NCI-H345 (cell line): Measurements from ENCODE around the gene PDE6D.

Experiments
- DNase-seq: peaks from one replicate; lab custom pipeline; 2025; lab: John Stamatoyannopoulos, UW

Gene PDE6D

DNA sequence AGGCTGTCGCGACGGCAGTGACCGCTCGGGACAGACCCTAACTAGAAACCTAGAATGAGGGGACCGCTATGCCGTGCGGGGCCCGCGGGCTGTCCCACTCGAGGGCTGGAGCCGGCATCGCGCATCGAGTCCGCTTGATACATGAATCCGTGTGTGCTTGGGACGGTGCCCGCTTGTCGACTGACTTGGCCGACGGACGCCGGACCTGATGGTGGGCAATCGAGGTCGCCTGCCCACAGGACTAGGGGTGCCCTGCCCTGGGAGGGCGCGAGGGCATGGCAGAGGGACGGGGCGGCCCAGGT lies 73.5 kb downstream of the PDE6D start:
- peak; percentile 78 for DNase-seq

DNA sequence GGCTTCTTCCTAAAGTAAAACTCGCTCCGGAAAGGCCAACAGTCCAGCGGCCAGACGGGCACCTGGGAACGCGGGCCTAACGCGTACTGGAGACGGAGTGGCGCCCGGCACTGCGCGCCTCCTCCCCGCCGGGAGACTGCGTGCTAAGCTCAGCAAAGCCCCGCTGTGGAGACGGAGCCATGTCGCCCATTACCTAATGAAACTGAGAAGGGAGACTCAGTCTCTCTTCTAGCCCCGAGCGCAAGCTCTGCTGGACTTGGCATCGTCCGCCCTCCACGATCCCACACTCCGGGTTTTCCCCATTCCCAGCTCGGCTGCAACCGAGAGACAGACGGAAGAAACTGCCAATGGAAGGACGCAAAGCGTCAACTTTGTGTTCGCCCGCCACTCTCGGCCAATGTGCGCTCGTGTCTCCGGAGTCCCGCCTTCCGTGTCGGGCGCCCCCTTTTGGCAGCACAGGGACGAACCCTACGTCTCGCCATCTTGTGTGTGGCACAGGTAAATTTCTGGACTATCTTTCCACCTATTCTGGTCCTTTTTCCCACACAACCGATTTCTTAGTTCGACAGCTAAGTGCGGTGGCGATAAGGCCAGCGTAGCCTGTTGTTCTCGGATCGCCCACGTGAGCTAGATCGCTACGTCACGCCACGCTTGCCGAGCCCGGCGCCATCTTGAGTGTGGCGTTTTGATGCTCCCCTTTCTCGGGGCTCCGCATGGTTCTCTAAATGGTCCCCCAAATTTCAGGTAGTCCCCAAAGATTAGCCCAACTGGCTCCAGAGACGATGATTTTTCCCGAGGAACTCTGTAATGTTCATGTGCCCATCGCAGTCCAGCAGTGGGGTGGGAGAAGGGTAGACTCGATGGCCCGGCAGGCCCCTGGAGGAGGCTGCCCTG lies 74.1 kb downstream of the PDE6D start:
- peak; percentile 99 for DNase-seq

DNA sequence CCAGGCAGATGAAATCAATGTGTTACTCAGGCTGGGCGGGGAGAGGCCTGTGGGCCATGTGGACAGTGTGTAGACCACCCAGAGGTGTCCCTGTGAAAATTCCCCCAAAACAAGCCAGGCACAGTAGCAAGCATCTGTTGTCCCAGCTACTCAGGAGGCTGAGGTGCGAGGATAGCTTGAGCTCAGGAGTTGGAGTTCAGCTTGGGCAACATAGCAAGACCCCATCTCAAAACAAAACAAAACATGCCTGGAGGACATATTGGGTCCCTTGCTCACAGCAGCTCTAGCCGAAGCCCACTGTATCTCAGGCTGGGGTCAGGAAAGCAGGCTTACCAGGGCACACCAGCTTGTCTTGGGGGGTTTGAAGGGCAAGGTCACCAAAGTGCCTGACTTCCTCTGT lies 77.1 kb downstream of the PDE6D start:
- no peak for DNase-seq

DNA sequence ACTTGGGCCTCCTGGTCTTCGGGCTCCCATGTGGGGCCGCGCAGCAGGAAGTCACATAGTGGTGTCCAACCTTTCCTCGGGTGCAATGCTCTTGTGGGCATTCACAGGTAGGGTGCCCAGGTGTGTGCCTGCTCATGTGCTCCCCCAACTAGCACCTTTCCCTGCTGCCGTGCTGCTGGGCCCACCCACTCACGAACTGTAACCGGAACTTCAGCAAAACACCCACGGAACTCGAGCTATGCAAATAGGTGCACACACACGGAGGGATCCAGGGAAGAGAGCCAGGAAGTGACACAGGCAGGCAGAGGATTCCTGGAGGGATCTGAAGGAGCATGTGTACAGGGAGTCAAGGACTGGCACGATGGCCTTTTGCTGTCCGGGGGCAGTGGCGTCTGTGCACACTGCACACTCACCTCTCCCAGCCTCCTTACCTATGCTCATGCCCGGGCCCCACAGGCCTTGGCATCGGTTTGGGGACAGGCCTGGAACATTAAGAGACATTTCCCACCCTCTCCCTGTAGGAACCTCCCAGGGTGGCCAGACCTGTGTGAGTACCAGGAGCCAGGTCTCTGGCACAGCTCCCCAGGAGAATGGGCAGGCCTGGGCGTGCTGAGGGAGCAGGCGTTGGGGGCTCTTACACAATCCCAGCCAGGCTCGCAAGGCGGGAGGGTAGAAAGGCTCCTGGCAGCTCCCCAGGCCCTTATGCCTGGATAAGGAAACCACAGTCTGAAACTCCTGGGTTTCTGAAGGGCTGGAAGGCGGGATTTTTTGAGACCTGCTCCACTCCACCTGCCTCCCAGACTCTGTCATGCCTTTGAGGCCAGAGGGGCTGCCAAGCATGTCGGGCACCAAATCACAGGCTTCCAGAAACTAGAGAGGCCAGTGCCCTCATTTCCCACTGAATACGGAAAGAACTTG lies 79.4 kb downstream of the PDE6D start:
- peak; percentile 79 for DNase-seq

DNA sequence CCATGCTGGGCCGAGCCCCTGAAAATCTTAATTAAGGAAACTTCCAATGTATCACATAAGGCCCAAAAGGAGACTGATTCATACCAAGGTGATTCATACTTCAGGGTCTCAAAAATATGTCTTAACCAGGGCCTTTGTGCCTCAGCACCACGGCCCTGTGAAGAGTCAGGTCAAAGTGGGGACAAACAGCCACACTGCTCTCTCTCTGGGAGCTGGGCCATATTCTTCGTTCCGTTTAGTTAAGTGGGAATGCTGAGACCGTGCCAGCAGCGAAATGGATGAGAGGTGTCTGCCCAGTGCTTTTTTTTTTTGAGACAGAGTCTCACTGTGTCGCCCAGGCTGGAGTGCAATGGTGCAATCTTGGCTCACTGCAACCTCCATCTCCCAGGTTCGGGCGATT lies 82.1 kb downstream of the PDE6D start:
- no peak for DNase-seq

DNA sequence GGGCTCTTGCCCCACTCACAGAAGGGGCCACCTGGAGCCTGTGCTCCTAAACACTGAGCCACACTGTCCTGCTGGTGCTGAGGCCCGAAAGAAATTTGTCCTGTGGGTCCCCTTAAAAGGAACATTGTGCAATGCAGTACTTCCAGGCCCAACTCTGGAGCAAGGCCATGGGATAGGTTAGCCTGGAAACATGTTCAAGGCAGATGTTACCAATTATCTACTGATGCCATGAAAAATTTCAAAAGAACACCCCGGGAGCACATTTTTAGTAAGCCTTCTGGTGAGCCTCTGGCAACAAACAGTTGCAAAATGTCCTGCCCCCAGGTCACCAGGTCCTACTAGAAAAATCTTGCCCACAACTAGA lies 85.1 kb downstream of the PDE6D start:
- no peak for DNase-seq

DNA sequence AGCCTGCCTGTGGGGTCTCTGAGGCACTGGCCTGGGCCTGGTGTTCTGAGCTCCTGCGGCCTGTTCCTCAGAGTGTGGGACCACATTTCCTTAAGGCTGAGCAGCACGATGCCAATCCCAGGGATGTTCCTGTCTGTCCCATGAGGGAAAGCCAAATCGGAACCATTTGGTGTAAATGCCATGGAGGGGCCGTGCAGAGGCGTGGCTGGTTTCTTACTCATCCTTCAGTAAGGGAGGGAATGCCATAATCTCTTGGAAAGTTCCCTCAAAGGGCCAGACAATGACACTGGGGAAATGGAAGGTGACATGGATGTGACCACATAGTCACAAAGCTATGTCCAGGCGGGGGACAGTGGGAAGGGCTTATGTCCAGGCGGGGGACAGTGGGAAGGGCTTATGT lies 87.1 kb downstream of the PDE6D start:
- DNase-seq = no peak

DNA sequence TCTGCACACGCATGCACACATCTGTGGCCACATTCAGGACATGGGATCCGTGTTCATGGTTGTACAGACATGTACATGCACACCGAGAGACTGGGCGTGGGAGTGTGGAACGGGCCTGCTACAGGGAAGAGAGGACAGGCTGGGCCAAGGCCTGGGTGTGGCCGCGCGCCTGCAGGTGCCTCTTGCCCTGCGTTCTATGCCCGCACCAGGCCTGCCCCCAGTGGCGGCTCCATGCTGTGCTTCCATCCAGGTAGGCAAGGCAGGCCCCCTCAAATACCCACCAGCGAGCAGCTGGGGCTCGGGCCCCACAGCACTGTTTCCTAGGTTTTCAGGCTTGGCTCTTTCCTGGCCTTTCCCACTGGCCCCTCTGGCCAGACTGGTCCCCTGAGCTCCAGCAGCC lies 88.2 kb downstream of the PDE6D start:
- DNase-seq = no peak

DNA sequence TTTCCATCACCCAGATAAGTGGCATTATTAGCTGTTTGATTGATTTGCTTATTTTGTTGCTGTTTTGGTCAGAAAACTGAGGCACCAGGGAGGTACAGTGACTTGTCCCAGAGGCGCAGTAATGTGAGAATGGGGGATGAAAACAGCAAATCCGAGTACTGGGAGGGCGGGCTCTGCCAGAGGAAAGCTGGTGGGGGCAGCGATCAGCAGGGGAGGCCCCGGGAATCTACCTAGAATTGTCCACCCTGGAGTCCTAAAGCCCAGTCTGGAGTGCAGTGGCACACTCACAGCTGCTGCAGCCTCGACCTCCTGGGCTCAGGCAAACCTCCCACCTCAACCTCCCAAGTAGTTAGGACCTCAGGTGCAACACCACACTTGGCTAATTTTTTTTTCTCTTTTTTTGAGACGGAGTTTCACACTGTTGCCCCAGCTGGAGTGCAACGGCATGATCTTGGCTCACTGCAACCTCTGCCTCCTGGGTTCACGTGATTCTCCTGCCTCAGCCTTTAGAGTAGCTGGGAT lies 89.8 kb downstream of the PDE6D start:
- DNase-seq = no peak

DNA sequence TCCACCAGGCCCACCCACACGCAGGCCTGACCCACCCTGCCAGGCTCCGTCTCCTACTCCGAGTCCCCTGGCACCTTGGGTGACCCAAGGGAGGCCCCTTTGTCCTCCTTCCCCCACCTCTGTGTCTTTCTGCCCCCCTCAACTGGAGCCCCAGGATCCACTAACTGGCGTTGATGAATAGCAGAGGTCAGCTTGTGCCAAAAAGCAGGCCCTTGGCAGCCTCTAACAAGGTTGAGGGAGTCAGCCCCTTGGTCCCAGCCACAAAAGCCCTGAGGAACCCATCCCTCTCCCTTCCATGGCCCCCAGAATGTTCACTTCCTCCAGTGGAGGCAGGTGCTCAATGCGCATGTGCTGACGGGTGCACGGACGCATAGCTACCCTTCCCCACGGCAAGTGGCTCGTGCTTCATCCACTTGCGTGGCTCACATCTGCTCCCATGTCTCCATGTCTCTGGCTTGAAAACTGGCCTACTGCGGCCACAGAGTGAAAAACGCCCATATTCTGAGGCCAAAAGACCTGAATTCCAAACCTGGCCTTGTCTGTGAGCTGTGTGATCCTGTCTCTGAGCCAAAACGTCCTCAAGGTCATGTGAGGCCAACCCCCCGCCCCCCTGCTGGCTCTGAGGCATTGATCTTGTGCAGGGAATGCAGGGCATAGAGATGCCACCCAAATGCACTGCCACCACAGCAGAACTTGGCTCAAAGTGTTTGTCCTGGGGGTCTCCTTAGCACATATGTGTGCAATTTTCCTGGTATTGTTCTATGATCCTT lies 91.8 kb downstream of the PDE6D start:
- no peak for DNase-seq

DNA sequence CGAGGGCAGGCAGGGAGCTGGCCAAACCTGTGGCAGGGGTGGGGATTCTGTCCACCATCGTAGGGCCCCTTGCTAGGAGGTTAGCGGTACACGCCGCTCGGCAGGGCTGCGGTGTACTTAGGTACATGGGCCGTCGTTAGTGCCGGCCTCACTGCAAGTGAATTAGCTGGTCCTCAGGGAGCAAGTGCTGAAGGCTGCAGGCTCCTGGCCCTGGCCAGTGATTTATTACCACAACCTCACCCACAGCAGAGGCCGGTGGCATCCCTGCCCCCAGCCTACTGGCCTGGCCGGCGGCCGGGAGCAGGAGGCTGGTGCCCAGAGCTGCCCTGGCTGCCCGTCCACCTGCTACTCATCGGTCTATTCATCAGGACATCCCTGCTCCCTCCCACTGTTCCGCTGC lies 92.4 kb downstream of the PDE6D start:
- no peak for DNase-seq

DNA sequence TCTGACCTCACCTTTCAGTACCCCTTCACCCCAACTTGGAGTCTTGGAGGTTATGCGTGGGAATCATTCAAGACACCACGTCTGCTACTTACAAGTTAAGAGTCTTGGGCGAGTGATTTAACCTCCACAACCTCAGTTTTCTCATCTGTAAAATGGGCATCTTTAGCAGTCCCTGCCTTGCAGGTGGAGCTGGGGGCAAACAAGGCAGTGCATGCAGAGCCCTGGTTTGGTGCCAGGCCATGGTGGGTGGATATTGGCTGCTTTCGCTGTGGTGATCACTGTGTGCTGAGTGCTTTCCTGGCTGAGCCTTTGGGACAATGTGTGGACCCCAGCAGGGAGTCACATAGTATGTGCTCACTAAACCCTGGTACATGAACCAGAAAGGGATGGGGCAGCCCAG lies 93.1 kb downstream of the PDE6D start:
- DNase-seq = no peak

DNA sequence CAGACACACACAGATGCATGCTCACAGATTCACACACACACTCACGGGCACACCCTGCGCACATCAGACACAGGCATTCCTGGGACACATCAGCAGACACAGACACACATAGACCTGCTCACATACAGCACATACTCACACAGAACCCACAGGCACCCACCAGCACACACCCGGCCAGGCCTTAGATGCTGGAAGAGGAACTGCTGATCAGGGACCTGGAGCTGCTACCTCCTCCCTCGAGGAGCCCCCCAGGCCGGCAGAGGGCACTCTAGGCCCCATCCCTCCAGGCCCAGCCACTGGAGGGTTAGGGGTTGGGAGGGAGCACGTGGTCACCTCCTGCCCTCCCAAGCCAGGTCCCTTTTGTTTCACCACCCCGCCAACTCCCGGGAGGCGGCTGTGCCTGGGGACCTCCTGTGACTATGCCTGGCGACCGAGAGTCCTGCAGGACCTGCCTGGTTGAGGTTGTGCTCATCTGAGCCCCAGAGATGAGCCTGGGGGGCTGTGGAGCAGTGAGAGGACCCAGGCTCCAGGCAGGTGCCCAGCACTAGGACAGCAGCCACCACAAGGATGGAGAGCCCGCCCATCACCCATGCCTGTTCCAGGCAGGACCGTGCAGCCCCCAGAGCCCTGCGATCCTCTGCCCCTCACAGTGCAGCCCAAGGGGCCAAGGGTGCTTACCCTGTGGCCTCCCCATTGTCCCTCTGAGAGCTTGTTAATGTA lies 93.8 kb downstream of the PDE6D start:
- peak; percentile 46 for DNase-seq

DNA sequence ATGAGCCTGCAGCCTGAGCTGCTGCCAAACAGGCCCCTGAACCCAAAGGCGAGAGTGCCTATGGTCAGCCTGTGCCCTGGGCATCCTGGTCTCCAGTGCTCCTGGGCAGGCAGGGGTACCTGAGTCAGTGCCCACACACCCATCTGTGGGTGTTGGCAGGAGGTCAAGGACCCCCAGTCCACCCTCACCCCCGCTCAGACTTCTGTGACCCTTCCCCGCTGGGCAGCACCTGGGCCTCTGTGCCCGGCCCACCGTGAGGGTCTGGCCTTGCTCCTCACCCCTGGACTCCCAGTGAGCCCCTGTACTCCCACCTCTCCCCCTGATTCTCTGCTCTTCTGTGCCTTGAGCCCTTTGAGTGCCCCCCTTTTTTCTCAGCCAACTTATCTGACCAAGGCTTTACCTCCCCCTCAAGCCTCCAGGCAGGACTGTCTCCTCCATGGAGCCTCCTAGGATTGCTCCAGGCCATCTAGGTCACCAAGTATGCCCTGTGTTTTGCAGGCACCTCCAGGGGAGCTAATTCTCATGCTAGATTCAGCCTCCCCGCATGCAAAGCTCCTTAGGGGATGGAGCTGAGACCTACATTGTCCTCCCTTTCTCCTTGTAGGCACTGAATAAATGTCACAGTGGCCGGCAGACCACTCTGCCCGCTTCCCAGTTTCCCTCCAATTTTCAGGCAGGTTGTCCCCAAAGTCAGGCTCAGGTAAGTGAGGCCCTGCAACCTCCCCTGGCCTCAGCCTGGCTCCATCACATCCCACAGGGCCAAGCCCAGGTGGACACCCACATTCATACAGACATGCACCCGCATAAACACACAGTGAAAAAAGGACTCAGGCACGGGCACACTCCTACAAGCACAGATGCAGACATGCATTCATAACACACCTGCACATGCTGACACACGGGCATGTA lies 94.6 kb downstream of the PDE6D start:
- no peak for DNase-seq

DNA sequence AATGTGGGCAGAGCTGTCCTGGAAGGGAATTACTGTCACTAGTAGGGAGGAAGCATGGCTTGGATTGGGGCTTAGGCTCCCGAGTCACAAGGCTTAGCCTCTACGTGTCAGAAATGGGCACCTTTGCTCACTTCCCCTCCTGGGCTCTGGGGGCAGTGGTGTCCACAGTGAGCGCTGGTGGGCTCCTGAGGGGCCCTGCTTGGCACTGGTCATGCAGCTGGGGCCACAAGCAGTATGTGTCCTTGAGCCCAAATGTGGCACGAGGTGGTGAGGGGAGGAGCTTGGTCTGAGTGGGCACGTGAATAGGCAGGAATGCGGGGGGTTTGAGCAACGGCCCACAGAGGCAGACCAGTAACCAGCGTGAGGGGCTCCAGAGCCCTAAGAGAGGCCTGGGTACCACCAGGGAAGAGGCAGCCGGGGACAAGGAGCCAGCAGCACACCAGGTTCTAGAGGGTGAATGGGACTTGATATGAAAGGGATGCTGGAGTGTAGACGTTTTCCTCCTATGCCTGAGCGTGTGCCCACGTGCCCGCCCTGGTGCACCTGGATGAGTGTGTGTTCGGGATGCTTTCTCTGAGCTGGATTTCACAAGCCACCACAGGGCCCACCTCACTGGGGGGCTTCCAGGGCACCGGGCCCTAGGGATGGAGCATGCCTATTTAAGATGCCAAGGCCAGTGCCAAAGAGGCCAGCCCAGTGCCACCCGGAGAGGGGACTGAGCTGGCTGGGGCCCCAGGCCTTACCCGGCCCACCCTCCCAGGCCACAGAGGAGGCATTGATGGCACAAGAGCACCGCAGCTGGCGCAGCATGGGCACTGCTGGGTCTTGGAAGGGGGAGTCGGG lies 95.5 kb downstream of the PDE6D start:
- no peak for DNase-seq

DNA sequence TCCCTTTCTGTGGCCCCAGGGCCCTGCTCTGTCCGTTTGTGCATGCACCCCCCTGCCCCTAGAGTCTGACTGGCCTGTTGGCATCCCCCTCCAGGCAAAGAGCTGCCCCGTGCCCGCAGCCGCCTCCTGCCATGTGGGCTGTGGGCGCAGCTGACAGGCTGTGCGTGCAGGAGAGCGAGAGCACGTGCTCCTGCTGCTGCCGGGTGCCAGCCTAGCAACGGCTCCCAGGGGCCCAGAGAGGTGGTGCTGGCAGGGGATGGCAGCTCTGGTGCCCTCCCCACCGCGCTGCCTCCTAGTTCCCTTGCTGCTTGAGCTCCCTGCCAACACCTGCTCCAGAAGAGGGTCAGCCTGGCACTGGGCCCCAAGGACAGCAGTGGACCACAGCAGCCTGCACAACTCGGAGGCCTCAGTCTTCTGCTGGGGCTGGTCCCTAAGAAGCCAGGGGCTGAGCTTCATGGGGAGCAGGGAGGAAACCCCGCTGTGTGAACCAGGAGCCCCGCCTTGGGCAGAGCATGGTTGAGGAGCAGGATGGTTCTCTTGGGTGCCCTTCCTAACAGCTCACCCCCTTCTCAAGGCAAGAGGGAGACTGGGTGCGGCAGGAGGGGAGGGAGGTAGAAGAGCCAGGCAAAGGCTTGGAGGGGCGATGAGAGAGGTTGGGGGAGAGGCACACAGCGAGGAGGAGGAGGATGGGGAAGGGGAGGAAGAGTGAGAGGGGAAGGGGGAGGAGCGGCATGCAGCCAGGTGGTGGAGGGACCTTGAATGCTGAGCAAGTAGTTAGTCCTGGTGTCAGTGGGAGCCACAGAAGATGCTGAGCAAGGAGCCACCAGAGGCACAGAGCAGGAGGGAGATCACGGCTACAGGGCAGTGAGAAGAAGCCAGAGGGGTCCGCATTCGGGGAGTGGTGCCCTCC lies 96.5 kb downstream of the PDE6D start:
- DNase-seq = peak; percentile 86

DNA sequence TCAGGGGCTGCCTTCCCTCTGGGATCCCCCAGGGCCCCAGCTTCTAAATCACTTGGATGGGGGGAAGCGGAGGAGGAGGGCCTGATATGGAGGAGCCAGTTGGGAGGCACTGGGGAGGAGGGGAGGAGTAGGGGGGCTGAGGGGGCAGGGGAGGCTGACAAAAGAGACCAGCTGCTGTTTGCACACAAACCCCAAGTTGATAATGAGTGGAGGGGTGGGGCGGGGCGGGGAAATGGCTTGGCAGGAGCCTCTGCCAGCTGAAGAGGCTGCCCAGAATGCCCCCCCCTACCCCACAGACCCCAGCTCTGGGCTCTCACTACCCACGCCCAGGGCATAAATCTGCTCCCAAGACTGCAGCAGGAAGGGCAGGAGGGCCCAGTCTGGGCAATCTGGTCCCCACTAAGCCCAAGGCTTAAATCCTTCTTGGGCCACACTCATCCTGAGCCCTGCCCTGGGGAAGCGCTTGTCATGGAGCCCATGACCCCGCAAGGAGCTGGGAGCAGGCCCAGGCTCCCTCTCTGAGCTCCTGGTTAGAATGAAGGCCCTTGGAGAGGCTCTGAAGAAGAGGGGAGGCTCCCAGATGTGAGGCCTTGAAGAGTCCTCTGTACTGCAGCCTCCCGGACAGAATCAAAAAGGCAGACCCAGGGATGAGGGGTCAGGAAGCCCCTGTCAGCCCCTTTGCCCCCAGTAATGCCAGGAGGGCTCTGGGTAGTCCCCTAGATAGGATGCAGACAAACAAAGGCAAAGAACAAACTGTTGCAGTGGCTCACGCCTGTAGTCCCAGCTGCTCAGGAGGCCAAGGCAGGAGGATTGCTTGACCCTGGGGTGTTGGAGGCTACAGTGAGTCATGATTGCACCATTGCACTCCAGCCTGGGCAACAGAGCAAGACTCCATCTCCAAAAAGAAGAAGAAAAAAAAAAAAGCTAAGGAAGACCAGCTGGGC lies 97.5 kb downstream of the PDE6D start:
- peak; percentile 32 for DNase-seq
